Endothelial cell of umbilical vein (primary cell): ENCODE data around the gene HAPLN2. TPM values are rescaled to one million over a fixed set of nuclear protein-coding genes. Genes with fewer than 3 reads are reported as not detected.

Source experiments
- BruUV-seq: library from RNA; stranded (reverse); fragments of 400-500 nt; replicated peaks from 2 replicates; lab custom pipeline; 2021; lab: Mats Ljungman, UMichigan
- CTCF ChIA-PET: fragments of 300-600, 350-600 bp; sonication (Branson Sonifier 250); formaldehyde crosslinking; loops from one replicate; lab custom pipeline; 2021; ENCODE audit warnings: antibody characterized with exemption, inconsistent platforms; lab: Charles Lee
- POLR2A ChIA-PET: fragments of 300-600, 350-600 bp; sonication (Branson Sonifier 250); formaldehyde crosslinking; loops from one replicate; lab custom pipeline; 2021; ENCODE audit warnings: antibody characterized with exemption, inconsistent platforms; lab: Charles Lee
- DNase-seq: peaks from one replicate; pipeline ENCODE4 v3.0.0-alpha.2; 2011; ENCODE audit warnings: low read depth, low spot score
- FAIRE-seq: peaks from 2 replicates; lab custom pipeline; 2011; peaks lifted over from hg19 to GRCh38; lab: Jason Lieb, UNC
- H2AFZ ChIP-seq: 2 replicates; pipeline ENCODE4 v1.6.0; 2012; ENCODE audit warnings: low read depth, low read length, control low read depth, inconsistent platforms
- H3K27ac ChIP-seq: 2 replicates; pipeline ENCODE4 v1.5.1; 2011; ENCODE audit warnings: low read depth, mild to moderate bottlenecking, control low read depth, low read length, moderate library complexity; ENCODE audit not compliant: insufficient read depth
- H3K27me3 ChIP-seq, 2 experiments: 2 replicates each; pipeline versions ENCODE4 v1.6.0 to v1.6.1; 2011; ENCODE audit warnings: low read length in 2 of 2, mixed read lengths in 1 of 2; ENCODE audit not compliant: control insufficient read depth in 2 of 2, insufficient read depth in 2 of 2
- H3K36me3 ChIP-seq, 2 experiments: 2 replicates in 1 of 2; 3 replicates in 1 of 2; pipeline ENCODE4 v1.5.1; 2011; ENCODE audit warnings: low read length in 2 of 2, mild to moderate bottlenecking in 1 of 2, moderate library complexity in 1 of 2; ENCODE audit not compliant: control insufficient read depth in 2 of 2, insufficient read depth in 2 of 2; ENCODE audit errors: extremely low read depth in 1 of 2
- H3K4me1 ChIP-seq: 3 replicates; pipeline ENCODE4 v1.5.1; 2011; ENCODE audit warnings: mild to moderate bottlenecking, low read length; ENCODE audit not compliant: control insufficient read depth, insufficient read depth; ENCODE audit errors: extremely low read depth
- H3K4me2 ChIP-seq: 2 replicates; pipeline ENCODE4 v1.6.1; 2011; ENCODE audit warnings: low read length, control low read depth, mixed read lengths; ENCODE audit not compliant: insufficient read depth
- H3K4me3 ChIP-seq, 3 experiments: fragments of 200-600 bp in 1 of 3; sonication (generic), shearing (Covaris generic) in 1 of 3; replicated peaks in 1 of 3; 2 replicates each; pipeline ENCODE4 v1.5.1; 2011 to 2016; ENCODE audit warnings: control low read depth in 3 of 3, low read length in 3 of 3, mild to moderate bottlenecking in 2 of 3, inconsistent platforms in 1 of 3, low read depth in 1 of 3, moderate library complexity in 1 of 3; ENCODE audit not compliant: insufficient read depth in 1 of 3
- H3K79me2 ChIP-seq: 2 replicates; pipeline ENCODE4 v1.6.0; 2012; ENCODE audit warnings: low read length, inconsistent platforms; ENCODE audit not compliant: control insufficient read depth, insufficient read depth
- H3K9ac ChIP-seq: replicated peaks from 2 replicates; pipeline ENCODE3; 2011; ENCODE audit warnings: low read length, control low read depth; ENCODE audit not compliant: insufficient read depth; ENCODE audit errors: extremely low read depth
- H3K9me1 ChIP-seq: replicated peaks from 3 replicates; pipeline ENCODE4 v1.6.0; 2011; ENCODE audit warnings: mild to moderate bottlenecking, low read length; ENCODE audit not compliant: control insufficient read depth, insufficient read depth; ENCODE audit errors: extremely low read depth
- H3K9me3 ChIP-seq: replicated peaks from 2 replicates; pipeline ENCODE4 v1.5.1; 2012; ENCODE audit warnings: low read length, inconsistent platforms; ENCODE audit not compliant: control insufficient read depth, insufficient read depth
- H4K20me1 ChIP-seq: replicated peaks from 2 replicates; pipeline ENCODE3; 2011; ENCODE audit warnings: mild to moderate bottlenecking, low read length; ENCODE audit not compliant: control insufficient read depth, insufficient read depth; ENCODE audit errors: extremely low read depth
- EZH2 ChIP-seq: IDR thresholded peaks from 2 replicates; pipeline ENCODE4 v1.6.1; 2012; ENCODE audit warnings: borderline replicate concordance, low read depth, mild to moderate bottlenecking, moderate library complexity, low read length, inconsistent platforms; ENCODE audit not compliant: severe bottlenecking
- FOS ChIP-seq: IDR thresholded peaks from 2 replicates; pipeline ENCODE4 v1.6.1; 2011; ENCODE audit warnings: mild to moderate bottlenecking, low read length, moderate library complexity, borderline replicate concordance; ENCODE audit not compliant: insufficient read depth
- GATA2 ChIP-seq: IDR thresholded peaks from 2 replicates; pipeline ENCODE4 v1.7.0; 2011; ENCODE audit warnings: low read depth, mild to moderate bottlenecking, moderate library complexity, mixed read lengths, low read length; ENCODE audit not compliant: insufficient read length, insufficient read depth
- JUN ChIP-seq: IDR thresholded peaks from 2 replicates; pipeline ENCODE4 v1.6.1; 2011; ENCODE audit warnings: borderline replicate concordance, low read depth; ENCODE audit not compliant: insufficient read length, insufficient read depth
- MAX ChIP-seq: IDR thresholded peaks from 2 replicates; pipeline ENCODE4 v1.6.1; 2011; ENCODE audit not compliant: insufficient read depth, insufficient read length
- MYC ChIP-seq: IDR thresholded peaks from one replicate; pipeline ENCODE4 v1.6.1; 2011; ENCODE audit warnings: mild to moderate bottlenecking, low read depth, low read length
- POLR2A ChIP-seq: IDR thresholded peaks from 2 replicates; pipeline ENCODE4 v1.6.1; 2012; ENCODE audit warnings: low read depth, mild to moderate bottlenecking, control low read depth, low read length
- POLR2AphosphoS5 ChIP-seq: IDR thresholded peaks from 2 replicates; pipeline ENCODE4 v1.6.1; 2012; ENCODE audit warnings: low read depth, mild to moderate bottlenecking, control low read depth, low read length, moderate library complexity; ENCODE audit not compliant: insufficient read depth
- dilution Hi-C: fragments of 300-500 bp; cut with MboI; formaldehyde crosslinking; loops from one replicate; pipeline ENCODE4 v1.15.0; 2019; ENCODE audit warnings: low sequenced_read_pairs; ENCODE audit not compliant: extremely low pct_ligation_motif_present
- intact Hi-C: fragments of 100-400 bp; cut with micrococcal nuclease; formaldehyde crosslinking; loops from one replicate; pipeline ENCODE4 v1.10.0; 2022
- polyA plus RNA-seq, 4 experiments: library from polyadenylated mRNA; depleted of rRNA in 3 of 4; stranded (reverse) in 3 of 4; unstranded in 1 of 4; fragments of >200 nt; gene quantifications; 2 replicates each; pipeline versions ENCODE4 v1.2.1 to v1.2.3, GENCODE V29; 2011 to 2012; ENCODE audit warnings: missing spikeins in 1 of 4
- total RNA-seq: library from RNA; stranded (reverse); gene quantifications from 2 replicates; pipeline ENCODE4 v1.2.3, GENCODE V29; 2021
- TF ChIP-seq, protein P1 (sequence below), 2 donors: IDR thresholded peaks; 1 replicate in 1 of 2; 2 replicates in 1 of 2; pipeline ENCODE4 v1.5.1; 2011; ENCODE audit warnings: low read length in 2 of 2, mild to moderate bottlenecking in 2 of 2, moderate library complexity in 2 of 2, control low read depth in 1 of 2, inconsistent platforms in 1 of 2, low read depth in 1 of 2; ENCODE audit not compliant: insufficient read depth in 1 of 2; ENCODE audit errors: extremely low read depth in 1 of 2

The HAPLN2 gene
- total and polyA plus RNA-seq, 2 donors (not counting 3 experiments of a cell fraction or from before 2014, with no cell fraction given): not detected

GRCh38 chr1:156670359-156670758 is 51.1 kb downstream of the HAPLN2 start:
- Histone ChIP-seq H3K4me3 (no peak overlapping the region), H4K20me1 (no peaks in the 10 kb centered on the region), H3K27ac (no peak overlapping the region), H3K79me2 (peaks cover 17% of the 10 kb centered on the region), H3K9ac (no peak overlapping the region), H3K27me3 (no peaks in the 10 kb centered on the region), H3K9me3 (no peaks in the 10 kb centered on the region), H3K36me3 (peaks cover 0 to 6% of the 10 kb centered on the region in 2 experiments), H2AFZ (no peak overlapping the region), H3K4me2 (no peak overlapping the region), H3K4me1 (peaks cover 19% of the 10 kb centered on the region), H3K9me1 (no peaks in the 10 kb centered on the region)
- FAIRE-seq (no peak), DNase-seq (no peak)
- dilution Hi-C loops: no loop called here
- ChIA-PET CTCF (interaction anchor here (0.7 to 1.4 kb wide), 2 partner anchors 12 to 56 kb away, joined by 3 to 5 read pairs; no protein-coding TSS in a partner anchor), POLR2A (no interaction called here)
- intact Hi-C loops: no loop called here
- no TSS peak for BruUV-seq
- no peak for TF ChIP-seq FOS
- TF ChIP-seq GATA2: no peak
- TF ChIP-seq EZH2: no peak
- TF ChIP-seq POLR2A: no peak
- TF ChIP-seq, protein P1, sequence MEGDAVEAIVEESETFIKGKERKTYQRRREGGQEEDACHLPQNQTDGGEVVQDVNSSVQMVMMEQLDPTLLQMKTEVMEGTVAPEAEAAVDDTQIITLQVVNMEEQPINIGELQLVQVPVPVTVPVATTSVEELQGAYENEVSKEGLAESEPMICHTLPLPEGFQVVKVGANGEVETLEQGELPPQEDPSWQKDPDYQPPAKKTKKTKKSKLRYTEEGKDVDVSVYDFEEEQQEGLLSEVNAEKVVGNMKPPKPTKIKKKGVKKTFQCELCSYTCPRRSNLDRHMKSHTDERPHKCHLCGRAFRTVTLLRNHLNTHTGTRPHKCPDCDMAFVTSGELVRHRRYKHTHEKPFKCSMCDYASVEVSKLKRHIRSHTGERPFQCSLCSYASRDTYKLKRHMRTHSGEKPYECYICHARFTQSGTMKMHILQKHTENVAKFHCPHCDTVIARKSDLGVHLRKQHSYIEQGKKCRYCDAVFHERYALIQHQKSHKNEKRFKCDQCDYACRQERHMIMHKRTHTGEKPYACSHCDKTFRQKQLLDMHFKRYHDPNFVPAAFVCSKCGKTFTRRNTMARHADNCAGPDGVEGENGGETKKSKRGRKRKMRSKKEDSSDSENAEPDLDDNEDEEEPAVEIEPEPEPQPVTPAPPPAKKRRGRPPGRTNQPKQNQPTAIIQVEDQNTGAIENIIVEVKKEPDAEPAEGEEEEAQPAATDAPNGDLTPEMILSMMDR (IDR thresholded peaks at IDR 0.05; ENCODE audit: extremely low read depth in 1 of 2, insufficient read depth in 1 of 2, low read depth in 1 of 2, low read length in 2 of 2): no peak
- TF ChIP-seq MAX: no peak
- no peak for TF ChIP-seq JUN
- no peak for TF ChIP-seq POLR2AphosphoS5
- no peak for TF ChIP-seq MYC
